HG02970 (cell line): ENCODE data around the gene SENP1.

Experiments used
- ATAC-seq: cut with Tn5 transposase; IDR thresholded peaks from one replicate; pipeline ENCODE4 v1.9.1; 2021; ENCODE audit warnings: mild to moderate bottlenecking, moderate library complexity, moderate number of reproducible peaks; ENCODE audit not compliant: unreplicated experiment, low FRiP score

The SENP1 gene

DNA sequence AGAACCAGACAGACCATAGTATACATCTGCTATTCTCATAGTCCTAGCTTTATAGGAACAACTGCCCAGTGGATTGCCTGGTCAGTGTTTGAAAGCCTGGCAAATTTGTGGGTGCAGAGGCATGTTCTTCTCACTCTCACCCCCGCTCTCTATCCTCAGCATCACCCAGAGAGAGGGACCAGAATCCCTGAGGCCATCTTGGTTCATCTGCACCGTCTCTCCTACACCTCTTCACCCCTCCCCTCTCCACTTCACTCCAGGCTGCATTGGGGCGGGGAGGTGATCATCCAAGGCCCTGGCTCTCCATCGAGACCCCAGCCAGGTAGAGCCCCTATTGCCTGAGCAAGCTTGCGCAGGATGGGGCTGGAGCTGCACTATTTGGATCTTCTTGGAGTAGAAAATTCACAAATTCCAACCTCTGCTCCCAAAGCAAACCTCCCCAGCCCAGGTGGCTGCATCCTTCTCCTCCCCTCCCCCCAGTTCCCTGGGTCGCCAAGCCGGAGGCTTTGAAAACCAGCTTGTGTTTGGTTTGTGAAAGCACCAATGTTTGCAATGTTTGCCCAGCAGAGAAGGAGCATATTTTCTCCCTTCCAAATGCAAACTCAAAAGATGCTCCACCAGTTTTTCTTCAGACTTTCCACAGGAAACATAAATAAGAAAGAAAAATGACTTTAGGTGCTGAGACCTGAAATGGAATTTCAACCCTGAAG, 83.0 kb downstream of the SENP1 start:
- ATAC-seq, result no peak

DNA sequence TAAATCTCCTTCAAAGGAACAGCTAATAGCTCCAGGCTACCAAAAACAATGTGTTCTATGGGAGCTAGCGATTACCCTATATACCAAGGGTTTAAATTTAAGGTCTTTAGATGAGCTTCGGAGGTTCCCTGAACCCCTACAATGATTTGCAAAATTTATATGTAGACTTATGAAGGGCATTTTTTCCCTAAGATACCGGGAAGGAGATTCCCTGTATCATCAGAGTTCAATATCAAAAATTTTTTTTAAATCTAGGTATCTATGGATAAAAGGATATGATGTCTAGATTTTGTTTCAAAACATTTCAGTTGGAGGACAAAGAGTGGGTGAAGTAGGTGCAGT, 83.7 kb downstream of the SENP1 start:
- no peak for ATAC-seq

DNA sequence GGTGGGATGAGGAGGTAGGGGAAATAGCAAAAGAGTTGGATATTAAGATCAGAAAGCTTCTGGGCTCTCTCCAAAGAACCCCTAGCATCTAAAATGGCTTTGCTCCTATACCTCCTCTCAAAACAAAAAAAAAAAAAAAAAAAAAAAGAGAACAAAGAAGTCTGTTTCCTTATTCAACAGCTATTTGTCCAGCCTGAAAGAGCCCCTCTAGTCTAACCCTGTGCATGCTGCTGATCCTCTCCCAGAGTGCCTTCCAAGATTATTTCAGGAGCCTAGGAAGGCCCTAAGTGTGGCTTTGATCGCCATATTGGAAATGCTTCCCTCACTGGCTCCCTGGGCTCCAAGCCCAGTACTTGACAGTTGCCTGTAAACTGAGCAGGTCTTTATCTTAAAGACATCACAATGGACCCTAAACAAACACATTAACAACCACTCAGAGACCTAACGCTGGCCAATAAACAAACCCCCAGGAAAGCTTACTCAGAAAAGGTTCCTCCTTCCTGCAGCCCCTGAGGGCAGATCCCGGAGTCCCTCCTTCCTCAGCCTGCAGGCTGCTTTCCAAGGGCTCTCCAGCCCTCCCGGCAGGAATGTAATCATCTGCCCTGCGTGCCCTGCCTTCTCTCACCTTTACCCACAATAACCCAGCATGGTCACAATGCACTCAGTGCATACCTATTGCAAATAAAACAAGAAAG, 84.2 kb downstream of the SENP1 start:
- ATAC-seq, result no peak

DNA sequence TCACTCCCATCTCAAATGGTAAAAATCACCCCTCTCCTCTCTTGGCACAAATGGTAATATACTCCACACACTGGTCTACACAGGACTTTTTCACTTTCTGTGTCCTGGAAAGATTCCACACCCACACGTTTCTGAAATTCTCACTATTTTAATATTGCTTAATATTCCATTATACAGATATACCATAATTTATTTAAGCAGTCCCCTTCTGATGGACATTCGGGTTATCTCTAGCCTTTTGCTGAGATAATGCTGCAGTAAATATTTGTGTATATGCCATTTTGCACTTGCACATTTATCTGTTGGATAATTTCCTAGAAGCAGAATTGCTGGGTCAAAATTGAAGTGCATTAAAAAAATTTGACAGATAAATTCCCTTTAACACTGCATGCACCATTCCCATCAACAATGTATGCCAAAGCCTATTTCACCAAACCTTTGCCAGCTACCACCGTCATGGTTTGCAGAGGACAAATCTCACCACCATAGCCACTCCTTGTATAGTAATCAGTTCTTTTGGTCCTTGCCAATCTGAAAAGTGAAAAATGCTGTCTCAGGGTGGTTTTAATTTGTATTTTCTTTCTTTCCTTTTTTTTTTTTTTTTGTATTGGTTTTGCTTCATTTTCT, 86.1 kb downstream of the SENP1 start:
- no peak for ATAC-seq

DNA sequence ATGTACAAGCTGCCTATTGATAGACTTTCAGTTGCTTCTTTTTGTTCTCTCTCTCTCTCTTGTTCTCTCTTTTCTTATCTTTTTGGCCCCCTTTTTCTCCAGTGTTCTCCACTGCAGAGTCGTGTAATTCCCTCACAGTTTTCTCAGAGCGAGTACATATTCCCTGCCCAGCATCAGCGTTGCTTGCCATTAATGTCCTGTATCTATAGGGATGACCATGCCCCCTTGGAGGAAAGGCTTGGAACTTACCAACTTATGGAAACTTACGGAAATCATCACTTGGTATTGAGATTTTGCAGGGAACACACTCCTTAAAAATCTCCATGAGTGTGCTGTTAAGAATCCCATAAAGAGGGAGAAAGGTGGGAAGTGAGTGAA, 87.3 kb downstream of the SENP1 start:
- no peak for ATAC-seq

DNA sequence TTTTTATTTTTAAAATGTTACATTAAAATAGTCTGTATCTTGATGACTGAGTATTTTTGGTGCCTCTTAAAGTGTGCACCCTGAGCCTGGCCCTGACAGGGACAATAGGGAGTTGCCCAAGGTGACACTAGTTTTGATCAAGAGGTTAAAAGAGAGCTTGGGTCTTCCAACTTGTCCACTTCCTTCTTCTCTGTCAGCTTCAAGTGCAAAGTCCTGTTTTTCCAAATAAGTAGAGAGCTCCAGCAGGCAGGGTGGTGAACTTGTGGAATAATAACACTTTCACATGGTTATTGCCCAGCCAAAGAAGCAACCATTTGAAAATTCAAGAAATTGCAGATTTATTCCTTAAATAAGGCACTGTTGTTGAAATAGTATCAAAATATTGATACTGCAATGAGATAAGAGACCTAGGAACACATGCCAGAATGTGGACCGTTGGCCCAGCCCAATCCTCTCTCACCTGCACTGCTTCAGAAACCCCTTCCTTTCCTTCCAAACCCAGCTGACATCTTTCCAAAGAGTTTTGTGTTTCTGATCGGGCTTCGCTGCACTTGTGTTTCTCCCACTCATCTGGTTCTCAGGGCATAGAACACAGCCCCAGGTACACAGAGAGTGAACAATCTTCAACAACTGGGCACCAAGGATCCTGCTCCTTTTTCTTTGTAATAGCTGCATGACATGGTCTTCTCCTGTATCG, 87.8 kb downstream of the SENP1 start:
- no peak for ATAC-seq

GRCh38 chr12:48017496-48017895, 88.4 kb downstream of the SENP1 start:
- no peak for ATAC-seq

DNA sequence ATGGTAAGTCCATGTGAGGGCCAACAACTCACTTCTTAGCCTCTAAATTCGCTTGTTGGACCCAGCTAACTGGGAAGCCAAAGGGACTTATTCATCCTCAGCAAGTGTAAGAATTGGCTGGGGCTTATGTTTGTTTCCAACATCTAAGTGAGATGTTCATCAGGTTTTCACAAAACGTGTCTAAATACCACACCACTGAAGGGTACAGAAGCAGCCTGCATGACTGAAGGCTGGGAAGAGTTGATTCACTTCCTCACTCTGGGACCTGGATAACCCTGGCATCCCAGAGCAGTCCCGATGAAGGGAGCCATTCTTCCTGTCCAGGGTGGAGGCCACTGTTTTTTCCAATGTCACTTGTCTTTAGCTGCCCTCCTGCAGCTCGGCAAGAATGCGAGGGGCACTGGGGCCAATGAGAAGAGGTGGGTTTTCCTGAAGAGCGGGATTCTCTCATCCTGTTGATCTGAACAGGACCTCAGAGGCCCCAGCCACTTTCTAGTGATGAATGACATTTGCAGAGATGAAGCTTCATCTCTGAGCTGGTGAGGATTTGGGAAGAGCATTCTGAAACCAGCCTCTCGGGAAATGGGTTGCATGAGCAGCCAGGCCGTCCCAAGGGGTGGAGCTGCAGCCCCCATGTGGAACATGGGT, 89.4 kb downstream of the SENP1 start:
- ATAC-seq, result no peak

- ATAC-seq, result no peak
Measured at GRCh38 chr12:48015954-48016353, 89.9 kb downstream of the SENP1 start.

- no peak for ATAC-seq
Measured at GRCh38 chr12:48015129-48015528, 90.8 kb downstream of the SENP1 start.

- ATAC-seq, result no peak
Measured at GRCh38 chr12:48013287-48013686, 92.6 kb downstream of the SENP1 start.

GRCh38 chr12:48012070-48012469, 93.8 kb downstream of the SENP1 start:
- ATAC-seq, result no peak

DNA sequence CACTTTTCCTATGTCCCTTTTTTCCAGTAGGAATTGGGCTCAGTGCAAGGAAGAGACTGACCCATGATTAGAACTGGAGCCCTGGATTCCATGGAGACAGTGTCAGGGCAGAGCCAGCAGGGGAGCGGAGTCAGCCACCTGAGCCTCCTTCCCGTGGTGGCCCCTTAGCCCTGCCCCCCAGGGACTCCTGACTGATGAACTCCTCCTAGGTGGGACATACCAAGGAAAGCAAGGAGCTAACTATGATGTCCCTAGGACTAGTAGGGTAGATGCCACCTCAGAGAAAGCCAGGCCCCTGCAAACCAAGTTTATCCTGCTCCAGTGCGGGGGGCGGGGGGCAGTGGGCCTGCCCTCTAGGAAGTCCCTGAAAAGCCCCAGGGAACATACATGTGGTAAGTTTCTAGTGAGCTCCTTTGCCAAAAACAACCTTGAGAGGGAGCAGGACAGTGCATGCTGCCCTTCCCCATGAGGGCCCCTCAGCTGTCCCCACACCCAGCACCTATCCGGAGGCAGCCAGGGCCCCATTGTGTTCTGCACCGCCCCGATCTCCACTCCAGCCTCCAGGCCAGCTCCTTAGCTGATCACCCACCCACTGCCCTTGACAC, 95.4 kb downstream of the SENP1 start:
- no peak for ATAC-seq

DNA sequence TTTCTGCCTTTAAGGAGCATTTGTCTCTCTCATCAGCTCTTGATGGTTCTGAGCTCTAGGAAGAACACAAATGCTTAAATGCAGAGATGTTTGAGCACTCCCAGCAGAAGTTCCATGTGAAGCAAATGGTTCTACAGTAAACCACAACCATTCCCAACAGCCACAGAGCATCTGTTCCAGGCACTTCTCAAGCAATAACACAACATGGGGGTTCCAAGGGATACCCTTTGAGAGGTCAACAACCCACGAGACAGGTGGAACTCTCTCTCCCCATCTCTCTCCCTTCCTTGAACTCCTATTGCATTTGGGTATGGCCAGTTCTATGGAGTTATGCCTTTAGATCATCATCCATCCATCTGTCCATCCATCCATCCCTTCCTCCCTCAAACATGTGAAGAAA, 96.4 kb downstream of the SENP1 start:
- no peak for ATAC-seq

- no peak for ATAC-seq
Measured at GRCh38 chr12:48008950-48009349, 96.9 kb downstream of the SENP1 start.

DNA sequence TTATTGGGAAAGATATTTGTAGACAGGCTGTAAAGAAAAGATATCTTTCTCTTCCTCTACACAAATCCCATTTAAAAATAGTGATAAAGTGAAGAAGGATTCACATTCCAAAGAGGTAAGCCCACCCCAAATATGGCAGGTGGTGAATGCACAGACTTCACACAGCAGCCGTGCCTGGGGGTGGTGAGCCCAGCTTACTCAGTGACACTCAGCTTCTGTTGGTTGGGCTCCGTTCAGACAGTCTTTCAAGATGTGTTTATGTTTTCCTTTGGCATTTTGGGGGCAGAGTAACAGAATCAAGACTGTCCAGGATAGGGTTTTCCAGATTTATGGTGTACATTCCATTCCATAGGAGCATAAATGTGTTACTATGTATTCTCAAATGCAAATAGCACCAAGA, 97.5 kb downstream of the SENP1 start:
- no peak for ATAC-seq

- ATAC-seq, result no peak
Measured at GRCh38 chr12:48007206-48007605, 98.7 kb downstream of the SENP1 start.

DNA sequence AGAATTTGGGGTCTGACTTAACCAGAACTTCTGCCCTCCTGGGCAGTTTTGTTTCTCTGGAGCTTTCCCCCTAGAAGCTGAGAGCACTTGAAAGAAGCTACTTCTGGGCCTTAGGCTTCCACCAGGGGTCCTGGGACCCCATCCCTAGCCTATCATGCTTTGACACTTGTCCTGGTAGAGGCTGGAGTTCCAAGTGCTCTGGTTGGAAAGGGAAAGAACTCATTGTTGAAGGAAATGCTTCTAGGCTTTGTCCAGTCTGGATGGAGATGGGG, 100.2 kb downstream of the SENP1 start:
- no peak for ATAC-seq

- no peak for ATAC-seq
Measured at GRCh38 chr12:48005001-48005749, 100.7 kb downstream of the SENP1 start.
